HL-60 (cell line): ENCODE results near the gene TRIM14.
"Not testable (repeated sequence)": the region's sequence is repeated elsewhere in the genome, so short reads cannot be mapped to it uniquely, and the experiment has no call there.

Experiments used
- DNase-seq, 2 experiments: peaks; one replicate each; pipeline ENCODE4 v3.0.0-alpha.2; 2010 to 2020; ENCODE audit warnings: low read depth in 1 of 2, low spot score in 1 of 2
- H3K27ac ChIP-seq: fragments of 250-450 bp; sonication (Bioruptor Pico); replicated peaks from 2 replicates; pipeline ENCODE4 v1.5.1; 2020; ENCODE audit warnings: mild to moderate bottlenecking, moderate library complexity
- H3K27me3 ChIP-seq: fragments of 250-450 bp; sonication (Bioruptor Pico); 2 replicates; pipeline ENCODE4 v1.5.1; 2021; ENCODE audit warnings: mild to moderate bottlenecking, moderate library complexity; ENCODE audit not compliant: insufficient read depth, poor library complexity, severe bottlenecking
- H3K4me3 ChIP-seq: replicated peaks from 2 replicates; pipeline ENCODE4 v1.5.1; 2011; ENCODE audit warnings: mild to moderate bottlenecking, control low read depth, low read length; ENCODE audit not compliant: insufficient read depth
- CTCF ChIP-seq: IDR thresholded peaks from one replicate; pipeline ENCODE4 v1.5.1; 2011; ENCODE audit warnings: low read length, control low read depth, inconsistent platforms; ENCODE audit not compliant: insufficient read depth
- GABPA ChIP-seq: IDR thresholded peaks from 2 replicates; pipeline ENCODE4 v1.6.1; 2012; ENCODE audit warnings: low read depth
- POLR2AphosphoS5 ChIP-seq: IDR thresholded peaks from 2 replicates; pipeline ENCODE4 v1.6.1; 2012; ENCODE audit warnings: low read depth
- REST ChIP-seq: IDR thresholded peaks from 2 replicates; pipeline ENCODE4 v1.6.1; 2012; ENCODE audit warnings: low read depth; ENCODE audit not compliant: insufficient replicate concordance
- SPI1 ChIP-seq: IDR thresholded peaks from 2 replicates; pipeline ENCODE4 v1.6.1; 2012; ENCODE audit warnings: low read depth, mild to moderate bottlenecking, borderline replicate concordance

TRIM14 gene

GRCh38 chr9:98132806-98133631 lies 14.0 kb upstream of the TRIM14 start:
- DNase-seq, result no peak

GRCh38 chr9:98132158-98132557 lies 13.1 kb upstream of the TRIM14 start:
- no peaks in the 10 kb centered on the region for H3K27me3 ChIP-seq
- TF ChIP-seq CTCF (no peak), REST (no peak), POLR2AphosphoS5 (no peak), GABPA (no peak), SPI1 (no peak)
- no peak overlapping the region for H3K4me3 ChIP-seq
- DNase-seq, result no peak
- no peak overlapping the region for H3K27ac ChIP-seq

More at GRCh38 chr9:98132806-98133631, 14.0 kb upstream of the TRIM14 start:
- TF ChIP-seq SPI1 (no peak), CTCF (no peak), GABPA (no peak), POLR2AphosphoS5 (no peak), REST (no peak)
- Histone ChIP-seq H3K27me3 (no peaks in the 10 kb centered on the region), H3K4me3 (no peak overlapping the region), H3K27ac (no peak overlapping the region)

- Histone ChIP-seq H3K27me3 (no peaks in the 10 kb centered on the region), H3K27ac (no peak overlapping the region), H3K4me3 (no peak overlapping the region)
- no peak for TF ChIP-seq CTCF
- no peak for TF ChIP-seq SPI1
- no peak for TF ChIP-seq GABPA
- no peak for TF ChIP-seq REST
- TF ChIP-seq POLR2AphosphoS5, result no peak
- no peak for DNase-seq
Observed at GRCh38 chr9:98130576-98131228, 11.7 kb upstream of the TRIM14 start.

GRCh38 chr9:98130060-98130459 lies 11.0 kb upstream of the TRIM14 start:
- H3K27ac ChIP-seq, H3K27me3 ChIP-seq, DNase-seq, H3K4me3 ChIP-seq: not testable (repeated sequence)
